ENCODE results near the gene PFKM. TPM values are rescaled to one million over a fixed set of nuclear protein-coding genes. Genes with fewer than 3 reads are reported as not detected.

The PFKM gene
- total RNA-seq, 4 donors from 2014 or later = 21.7 to 48.8 (median 32.7) TPM

- Histone ChIP-seq H3K27me3 (peaks cover 80% of the 10 kb centered on the region), H3K4me1 (peaks cover 7 to 24% (median 16%) of the 10 kb centered on the region in 4 donors), H3K36me3 (no peaks in the 10 kb centered on the region), H3K9me3 (no peaks in the 10 kb centered on the region), H3K27ac (no peak overlapping the region), H3K4me3 (no peak overlapping the region)
- intact Hi-C loops (cut with DNase I; ENCODE audit: low total_unique reads) = no loop called here
- in situ Hi-C loops (cut with MboI; ENCODE audit: low pct_ligation_motif_present in 1 of 4, low pct_unique_long_range_greater_than_20kb in 1 of 4, low sequenced_read_pairs in 3 of 4) = no loop called here
- 90 to 91% methylated on average over 2 of the region's 2 CpGs for WGBS, 2 donors (ENCODE audit: low coverage in 1 of 2)
- no peak for DNase-seq
- no peak for TF ChIP-seq EP300 (IDR thresholded peaks at IDR 0.05; ENCODE audit: low read depth)
- TF ChIP-seq POLR2A (IDR thresholded peaks at IDR 0.05) = no peak
- no peak for TF ChIP-seq POLR2AphosphoS5 (IDR thresholded peaks at IDR 0.05)
- TF ChIP-seq CTCF (IDR thresholded peaks at IDR 0.05) = no peak
Observed at GRCh38 chr12:48180857-48181495, 61.8 kb downstream of the PFKM start.

GRCh38 chr12:48182631-48183030, 63.5 kb downstream of the PFKM start:
- 6% methylated on average over 7 of the region's 7 CpGs; no CpG with 5 or more reads in 1 of the 2 donors for WGBS, 2 donors (ENCODE audit: low coverage in 1 of 2)
- H3K27ac ChIP-seq = peak overlapping the region; percentile 21 to 57 (median 32)
- intact Hi-C loops (cut with DNase I; ENCODE audit: low total_unique reads) (no loop called here), in situ Hi-C loops (cut with MboI; ENCODE audit: low pct_ligation_motif_present in 1 of 4, low pct_unique_long_range_greater_than_20kb in 1 of 4, low sequenced_read_pairs in 3 of 4) (no loop called here)
- no peaks in the 10 kb centered on the region for H3K9me3 ChIP-seq
- peak overlapping the region in 3 of 4 donors; percentile 31 to 62 (median 54) for H3K4me3 ChIP-seq
- TF ChIP-seq POLR2AphosphoS5 (IDR thresholded peaks at IDR 0.05) (no peak), CTCF (IDR thresholded peaks at IDR 0.05) (no peak), EP300 (IDR thresholded peaks at IDR 0.05; ENCODE audit: low read depth) (no peak)
- peaks cover 7 to 24% (median 16%) of the 10 kb centered on the region in 4 donors for H3K4me1 ChIP-seq
- H3K27me3 ChIP-seq = peaks cover 72% of the 10 kb centered on the region
- no peak for DNase-seq
- H3K36me3 ChIP-seq = no peaks in the 10 kb centered on the region

- DNase-seq = peak; percentile 60
- TF ChIP-seq CTCF (IDR thresholded peaks at IDR 0.05) (peak in 4 of 5 experiments; percentile 17 to 40 (median 34)), POLR2A (IDR thresholded peaks at IDR 0.05) (no peak)
- no peaks in the 10 kb centered on the region for H3K36me3 ChIP-seq
- no peaks in the 10 kb centered on the region for H3K9me3 ChIP-seq
- intact Hi-C loops (cut with DNase I; ENCODE audit: low total_unique reads) (no loop called here), in situ Hi-C loops (cut with MboI; ENCODE audit: low pct_ligation_motif_present in 1 of 4, low pct_unique_long_range_greater_than_20kb in 1 of 4, low sequenced_read_pairs in 3 of 4) (no loop called here)
- 0 to 1% methylated on average over 1 to 55 of the region's 61 CpGs for WGBS, 2 donors (ENCODE audit: low coverage in 1 of 2)
- H3K4me3 ChIP-seq = peak within 1 kb of the TSS; percentile 31 to 62 (median 57)
- H3K27me3 ChIP-seq = peaks cover 66% of the 10 kb centered on the region
- peak within 1 kb of the TSS; percentile 21 to 57 (median 32) for H3K27ac ChIP-seq
- H3K4me1 ChIP-seq = peaks cover 7 to 24% (median 16%) of the 10 kb centered on the region in 4 donors
Observed at GRCh38 chr12:48183091-48183875, 64.1 kb downstream of the PFKM start, which contains the start of gene CCDC184. Gene CCDC184, plus strand, starts transcription at chr12:48183644. Its CDS starts 479 bp downstream, at chr12:48184123.

GRCh38 chr12:48183876-48184548, 64.8 kb downstream of the PFKM start:
- H3K36me3 ChIP-seq = no peaks in the 10 kb centered on the region
- TF ChIP-seq CTCF (IDR thresholded peaks at IDR 0.05) (no peak), POLR2AphosphoS5 (IDR thresholded peaks at IDR 0.05) (no peak), EP300 (IDR thresholded peaks at IDR 0.05; ENCODE audit: low read depth) (no peak), POLR2A (IDR thresholded peaks at IDR 0.05) (no peak)
- H3K27me3 ChIP-seq = peaks cover 59% of the 10 kb centered on the region
- in situ Hi-C loops (cut with MboI; ENCODE audit: low pct_ligation_motif_present in 1 of 4, low pct_unique_long_range_greater_than_20kb in 1 of 4, low sequenced_read_pairs in 3 of 4) (no loop called here), intact Hi-C loops (cut with DNase I; ENCODE audit: low total_unique reads) (no loop called here)
- peaks cover 7 to 24% (median 16%) of the 10 kb centered on the region in 4 donors for H3K4me1 ChIP-seq
- peak overlapping the region; percentile 31 to 62 (median 57) for H3K4me3 ChIP-seq
- WGBS, 2 donors (ENCODE audit: low coverage in 1 of 2) = 10 to 25% methylated on average over 5 to 53 of the region's 61 CpGs
- H3K27ac ChIP-seq = peak overlapping the region in 3 of 4 donors; percentile 31 to 57 (median 33)
- DNase-seq = no peak
- H3K9me3 ChIP-seq = no peaks in the 10 kb centered on the region
